ENCODE data around the gene CCDC12.

CCDC12 gene

GRCh38 chr3:46906471-46907058 is 70.0 kb downstream of the CCDC12 start:
- no peak for DNase-seq
- Histone ChIP-seq H3K79me2 (ENCODE audit: insufficient read depth, low read length) (no peaks in the 10 kb centered on the region), H3K27me3 (ENCODE audit: insufficient read depth, low read length, poor library complexity) (no peaks in the 10 kb centered on the region), H3K4me1 (ENCODE audit: insufficient read depth, low read length) (no peaks in the 10 kb centered on the region), H3K36me3 (ENCODE audit: insufficient read depth, low read length) (no peaks in the 10 kb centered on the region), H2AFZ (ENCODE audit: low read depth, low read length) (no peak overlapping the region), H3K4me3 (ENCODE audit: low read depth in 1 of 2, low read length in 2 of 2) (no peak overlapping the region), H3K4me2 (ENCODE audit: insufficient read depth, low read length) (no peak overlapping the region), H3K9me3 (ENCODE audit: insufficient read depth, low read length, severe bottlenecking) (no peaks in the 10 kb centered on the region), H4K20me1 (ENCODE audit: insufficient read depth, low read length) (no peaks in the 10 kb centered on the region; the same call in 1 of the 2 replicates), H3K27ac (ENCODE audit: low read length) (no peak overlapping the region), H3K9ac (ENCODE audit: low read depth, low read length) (no peak overlapping the region)
- ATAC-seq (ENCODE audit: insufficient read depth, low read depth) = no peak
- TF ChIP-seq EZH2 (IDR thresholded peaks at IDR 0.05; ENCODE audit: borderline replicate concordance, low read depth, low read length, severe bottlenecking) (no peak), CTCF (IDR thresholded peaks at IDR 0.05; ENCODE audit: borderline replicate concordance, extremely low read depth, low read length, poor library complexity, severe bottlenecking) (no peak)

GRCh38 chr3:46905661-46906451 is 70.7 kb downstream of the CCDC12 start:
- H3K27ac ChIP-seq (ENCODE audit: low read length) = no peak overlapping the region
- H3K79me2 ChIP-seq (ENCODE audit: insufficient read depth, low read length) = no peaks in the 10 kb centered on the region
- H4K20me1 ChIP-seq (ENCODE audit: insufficient read depth, low read length) = no peaks in the 10 kb centered on the region; the same call in 1 of the 2 replicates
- no peak for DNase-seq
- H3K27me3 ChIP-seq (ENCODE audit: insufficient read depth, low read length, poor library complexity) = no peaks in the 10 kb centered on the region
- no peaks in the 10 kb centered on the region for H3K36me3 ChIP-seq (ENCODE audit: insufficient read depth, low read length)
- H3K9me3 ChIP-seq (ENCODE audit: insufficient read depth, low read length, severe bottlenecking) = no peaks in the 10 kb centered on the region
- no peak overlapping the region for H3K4me3 ChIP-seq (ENCODE audit: low read depth in 1 of 2, low read length in 2 of 2)
- H2AFZ ChIP-seq (ENCODE audit: low read depth, low read length) = no peak overlapping the region
- no peaks in the 10 kb centered on the region for H3K4me1 ChIP-seq (ENCODE audit: insufficient read depth, low read length)
- TF ChIP-seq EZH2 (IDR thresholded peaks at IDR 0.05; ENCODE audit: borderline replicate concordance, low read depth, low read length, severe bottlenecking) (no peak), CTCF (IDR thresholded peaks at IDR 0.05; ENCODE audit: borderline replicate concordance, extremely low read depth, low read length, poor library complexity, severe bottlenecking) (no peak)
- ATAC-seq (ENCODE audit: insufficient read depth, low read depth) = no peak
- H3K9ac ChIP-seq (ENCODE audit: low read depth, low read length) = no peak overlapping the region
- H3K4me2 ChIP-seq (ENCODE audit: insufficient read depth, low read length) = no peak overlapping the region

GRCh38 chr3:46905213-46905560 is 71.4 kb downstream of the CCDC12 start:
- TF ChIP-seq CTCF (IDR thresholded peaks at IDR 0.05; ENCODE audit: borderline replicate concordance, extremely low read depth, low read length, poor library complexity, severe bottlenecking) (no peak), EZH2 (IDR thresholded peaks at IDR 0.05; ENCODE audit: borderline replicate concordance, low read depth, low read length, severe bottlenecking) (no peak)
- Histone ChIP-seq H3K79me2 (ENCODE audit: insufficient read depth, low read length) (no peaks in the 10 kb centered on the region), H2AFZ (ENCODE audit: low read depth, low read length) (no peak overlapping the region), H3K4me2 (ENCODE audit: insufficient read depth, low read length) (no peak overlapping the region), H4K20me1 (ENCODE audit: insufficient read depth, low read length) (no peaks in the 10 kb centered on the region; the same call in 1 of the 2 replicates), H3K27me3 (ENCODE audit: insufficient read depth, low read length, poor library complexity) (no peaks in the 10 kb centered on the region), H3K27ac (ENCODE audit: low read length) (no peak overlapping the region), H3K4me1 (ENCODE audit: insufficient read depth, low read length) (no peaks in the 10 kb centered on the region), H3K9me3 (ENCODE audit: insufficient read depth, low read length, severe bottlenecking) (no peaks in the 10 kb centered on the region), H3K4me3 (ENCODE audit: low read depth in 1 of 2, low read length in 2 of 2) (no peak overlapping the region), H3K36me3 (ENCODE audit: insufficient read depth, low read length) (no peaks in the 10 kb centered on the region), H3K9ac (ENCODE audit: low read depth, low read length) (no peak overlapping the region)
- no peak for DNase-seq
- no peak for ATAC-seq (ENCODE audit: insufficient read depth, low read depth)

Measured in DND-41 (cell line).